SK-N-SH (cell line): Measurements from ENCODE around the gene CLIC6. TPM values are rescaled to one million over a fixed set of nuclear protein-coding genes. Genes with fewer than 3 reads are reported as not detected.
A peak's percentile ranks its signal among the peaks of the same experiment; 100 is the strongest.
"Not testable (repeated sequence)": the region's sequence is repeated elsewhere in the genome, so short reads cannot be mapped to it uniquely, and the experiment has no call there.

Source experiments
- CTCF ChIA-PET: fragments of 300-600, 350-600 bp; formaldehyde crosslinking; extraction: SDS; loops from one replicate; lab custom pipeline; 2021; lab: Yijun Ruan, JAX
- POLR2A ChIA-PET: fragments of 350-600 bp; sonication (Branson Sonifier 250); formaldehyde crosslinking; extraction: SDS; loops from one replicate; lab custom pipeline; 2020; ENCODE audit warnings: antibody characterized with exemption, inconsistent platforms; lab: Yijun Ruan, JAX
- DNase-seq: peaks from one replicate; pipeline ENCODE4 v3.0.0; 2012
- H2AFZ ChIP-seq: fragments of 200-600 bp; sonication (generic); 2 replicates; pipeline ENCODE4 v1.8.1; 2016; ENCODE audit warnings: antibody characterized with exemption, mild to moderate bottlenecking, low read depth
- H3F3A ChIP-seq: fragments of 200-600 bp; sonication (generic); replicated peaks from 2 replicates; pipeline ENCODE3; 2016; ENCODE audit warnings: antibody characterized with exemption, mild to moderate bottlenecking; ENCODE audit not compliant: insufficient read depth
- H3K27ac ChIP-seq, 2 experiments: fragments of 200-500 bp in 1 of 2; fragments of 200-600 bp in 1 of 2; sonication (Bioruptor generic) in 1 of 2; sonication (generic), shearing (Covaris generic) in 1 of 2; 2 replicates each; pipeline versions ENCODE4 v1.5.1 to v1.6.1; 2014 to 2016; ENCODE audit warnings: low read depth in 2 of 2, inconsistent platforms in 1 of 2, low read length in 1 of 2, mild to moderate bottlenecking in 1 of 2, mixed read lengths in 1 of 2
- H3K27me3 ChIP-seq: fragments of 200-600 bp; sonication (generic), shearing (Covaris generic); 2 replicates; pipeline ENCODE4 v1.6.1; 2016; ENCODE audit warnings: mixed run types; ENCODE audit not compliant: insufficient read depth
- H3K36me3 ChIP-seq, 2 experiments: fragments of 200-500 bp in 1 of 2; fragments of 200-600 bp in 1 of 2; sonication (Bioruptor generic) in 1 of 2; sonication (generic) in 1 of 2; replicated peaks in 1 of 2; 2 replicates each; pipeline versions ENCODE3 to v1.5.1; 2014 to 2016; ENCODE audit warnings: low read length in 1 of 2, mild to moderate bottlenecking in 1 of 2; ENCODE audit not compliant: insufficient read depth in 2 of 2, control insufficient read depth in 1 of 2
- H3K4me1 ChIP-seq, 2 experiments: fragments of 200-500 bp in 1 of 2; fragments of 200-600 bp in 1 of 2; sonication (Bioruptor generic) in 1 of 2; sonication (generic), shearing (Covaris generic) in 1 of 2; 2 replicates each; pipeline versions ENCODE4 v1.5.1 to v1.6.1; 2014 to 2016; ENCODE audit warnings: low read depth in 1 of 2, low read length in 1 of 2, mixed run types in 1 of 2; ENCODE audit not compliant: insufficient read depth in 2 of 2, control insufficient read depth in 1 of 2
- H3K4me2 ChIP-seq: fragments of 200-600 bp; sonication (generic), shearing (Covaris generic); 2 replicates; pipeline ENCODE4 v1.6.1; 2017; ENCODE audit warnings: mixed run types
- H3K4me3 ChIP-seq, 2 experiments: fragments of 200-500 bp in 1 of 2; fragments of 200-600 bp in 1 of 2; sonication (Bioruptor generic) in 1 of 2; sonication (generic), shearing (Covaris generic) in 1 of 2; 2 replicates each; pipeline versions ENCODE4 v1.5.1 to v1.8.1; 2014 to 2016; ENCODE audit warnings: low read depth in 2 of 2, inconsistent platforms in 1 of 2, low read length in 1 of 2, mild to moderate bottlenecking in 1 of 2, mixed read lengths in 1 of 2, moderate library complexity in 1 of 2
- H3K79me2 ChIP-seq: fragments of 200-600 bp; sonication (generic); 2 replicates; pipeline ENCODE4 v1.8.1; 2017; ENCODE audit warnings: mild to moderate bottlenecking; ENCODE audit not compliant: insufficient read depth
- H3K9ac ChIP-seq: fragments of 200-600 bp; sonication (generic); 2 replicates; pipeline ENCODE4 v1.6.1; 2017; ENCODE audit warnings: mixed run types
- H3K9me2 ChIP-seq: fragments of 200-600 bp; sonication (generic); 2 replicates; pipeline ENCODE4 v1.6.1; 2017; ENCODE audit warnings: mixed run types
- H3K9me3 ChIP-seq: fragments of 200-600 bp; sonication (generic); 2 replicates; pipeline ENCODE4 v1.6.1; 2017; ENCODE audit warnings: mixed run types, mild to moderate bottlenecking, moderate library complexity
- H4K20me1 ChIP-seq: fragments of 200-600 bp; sonication (generic); 2 replicates; pipeline ENCODE4 v1.6.1; 2017; ENCODE audit warnings: mild to moderate bottlenecking, mixed run types; ENCODE audit not compliant: insufficient read depth
- ELF1 ChIP-seq: IDR thresholded peaks from 2 replicates; pipeline ENCODE4 v1.4.0; 2012
- FOSL2 ChIP-seq: IDR thresholded peaks from 2 replicates; pipeline ENCODE4 v1.4.0; 2012; ENCODE audit warnings: low read depth, mild to moderate bottlenecking, moderate library complexity, borderline replicate concordance
- FOXJ3 ChIP-seq: sonication (generic); formaldehyde crosslinking; IDR thresholded peaks from 2 replicates; pipeline ENCODE4 v1.5.1; 2020; ENCODE audit warnings: mild to moderate bottlenecking, missing genetic modification reagents
- IRF3 ChIP-seq: fragments of 150-350 bp; IDR thresholded peaks from 2 replicates; pipeline ENCODE4 v1.6.1; 2016; ENCODE audit warnings: mild to moderate bottlenecking, low read depth, low read length
- MEF2A ChIP-seq: IDR thresholded peaks from 2 replicates; pipeline ENCODE4 v1.4.0; 2012; ENCODE audit warnings: low read depth, borderline replicate concordance
- PBX3 ChIP-seq: IDR thresholded peaks from 2 replicates; pipeline ENCODE4; 2012
- RAD21 ChIP-seq: IDR thresholded peaks from 2 replicates; pipeline ENCODE4 v1.6.1; 2012; ENCODE audit warnings: mild to moderate bottlenecking, low read length
- REST ChIP-seq: IDR thresholded peaks from 2 replicates; pipeline ENCODE4 v1.6.1; 2012; ENCODE audit warnings: mild to moderate bottlenecking, low read depth, low read length, moderate library complexity
- RXRA ChIP-seq: IDR thresholded peaks from 2 replicates; pipeline ENCODE4 v1.4.0; 2012; ENCODE audit warnings: low read depth, mild to moderate bottlenecking, borderline replicate concordance
- SIN3A ChIP-seq: IDR thresholded peaks from 2 replicates; pipeline ENCODE4 v1.6.1; 2012; ENCODE audit warnings: low read depth, mild to moderate bottlenecking, low read length, moderate library complexity, borderline replicate concordance
- TAF1 ChIP-seq: IDR thresholded peaks from 2 replicates; pipeline ENCODE4 v1.6.1; 2012; ENCODE audit warnings: low read depth, mild to moderate bottlenecking, low read length, moderate library complexity, borderline replicate concordance
- TCF12 ChIP-seq: IDR thresholded peaks from 2 replicates; pipeline ENCODE4 v1.4.0; 2012
- TEAD4 ChIP-seq: IDR thresholded peaks from 2 replicates; pipeline ENCODE4 v1.4.0; 2012; ENCODE audit warnings: mild to moderate bottlenecking, borderline replicate concordance; ENCODE audit not compliant: insufficient read depth
- YY1 ChIP-seq: IDR thresholded peaks from 2 replicates; pipeline ENCODE4 v1.4.0; 2012; ENCODE audit warnings: low read depth, mild to moderate bottlenecking
- ZBTB33 ChIP-seq: IDR thresholded peaks from 2 replicates; pipeline ENCODE4 v1.4.0; 2012; ENCODE audit warnings: low read depth, borderline replicate concordance
- WGBS: methylation state at CpG from one replicate; pipeline ENCODE4 v1.1.6; 2017; ENCODE audit warnings: low lambda C conversion rate; 5-methylcytosine and 5-hydroxymethylcytosine counted together
- polyA plus RNA-seq, 3 experiments: library from polyadenylated mRNA; depleted of rRNA; stranded (reverse); fragments of >200 nt; gene quantifications; 2 replicates each; pipeline ENCODE4 v1.2.3, GENCODE V29; 2012

Gene CLIC6
- polyA plus RNA-seq, 1 of the 3 experiments (the other 2 are of a cell fraction), result 0.08 TPM

- no peak overlapping the region for H3K27ac ChIP-seq
- H3K4me3 ChIP-seq, result peak overlapping the region in 1 of 2 experiments; percentile 24; a peak in 2 of 4 replicates
- ChIA-PET CTCF (interaction anchor here (2.6 to 4.5 kb wide), 2 partner anchors 18 to 24 kb away, joined by 8 to 26 read pairs; no protein-coding TSS in a partner anchor), POLR2A (no interaction called here)
- peak; percentile 26 for DNase-seq
- H3K4me1 ChIP-seq, result peaks cover 0 to 5% of the 10 kb centered on the region in 2 experiments; a peak in 1 of 4 replicates
- H3K79me2 ChIP-seq, result no peaks in the 10 kb centered on the region
- H3K9me2 ChIP-seq, result no peaks in the 10 kb centered on the region
- TF ChIP-seq TAF1 (no peak), SIN3A (no peak), RXRA (no peak), ZBTB33 (no peak), PBX3 (no peak), MEF2A (no peak), FOSL2 (no peak), FOXJ3 (CRISPR knock-in tag) (no peak), IRF3 (no peak), ELF1 (no peak), YY1 (no peak), REST (no peak), TCF12 (no peak), RAD21 (no peak), TEAD4 (no peak)
- no peaks in the 10 kb centered on the region for H3F3A ChIP-seq
- no peak overlapping the region for H2AFZ ChIP-seq
- no peak overlapping the region for H3K9ac ChIP-seq
- peak overlapping the region; percentile 15; the same call in 1 of the 2 replicates for H3K4me2 ChIP-seq
- H3K36me3 ChIP-seq, result no peaks in the 10 kb centered on the region
- no peaks in the 10 kb centered on the region for H4K20me1 ChIP-seq
- 10% methylated on average over 24 of the region's 74 CpGs for WGBS
- H3K27me3 ChIP-seq, result peaks cover 80% of the 10 kb centered on the region
- no peaks in the 10 kb centered on the region for H3K9me3 ChIP-seq
Measured at GRCh38 chr21:34669149-34669879, 520 bp downstream of the CLIC6 start.

- CTCF ChIA-PET, result interaction anchor here (2.6 to 4.5 kb wide), 2 partner anchors 18 to 23 kb away, joined by 8 to 26 read pairs; no protein-coding TSS in a partner anchor
Measured at GRCh38 chr21:34669880-34670219, 1.1 kb downstream of the CLIC6 start.

More at GRCh38 chr21:34669880-34670219, 1.1 kb downstream of the CLIC6 start:
- H3K27me3 ChIP-seq, result peaks cover 79% of the 10 kb centered on the region
- H3F3A ChIP-seq, H3K9me2 ChIP-seq, POLR2A ChIA-PET, H3K9me3 ChIP-seq, H3K79me2 ChIP-seq, H3K9ac ChIP-seq, DNase-seq, H3K27ac ChIP-seq, H3K36me3 ChIP-seq, H2AFZ ChIP-seq, H4K20me1 ChIP-seq, H3K4me1 ChIP-seq: not testable (repeated sequence)
- WGBS, result 6% methylated on average over 15 of the region's 46 CpGs
- peak overlapping the region in 1 of 2 experiments; percentile 24; a peak in 2 of 4 replicates for H3K4me3 ChIP-seq
- H3K4me2 ChIP-seq, result 0 out of 2 replicates have a peak overlapping the region, but pooled peaks have one; percentile 15
